GM21529 (cell line): ENCODE data around the gene HPRT1.
A peak's percentile ranks its signal among the peaks of the same experiment; 100 is the strongest.
"Not testable (repeated sequence)": the region's sequence is repeated elsewhere in the genome, so short reads cannot be mapped to it uniquely, and the experiment has no call there.

Experiments used
- ATAC-seq: cut with Tn5 transposase; IDR thresholded peaks from one replicate; pipeline ENCODE4 v1.9.1; 2021; ENCODE audit not compliant: unreplicated experiment

Gene HPRT1, protein sequence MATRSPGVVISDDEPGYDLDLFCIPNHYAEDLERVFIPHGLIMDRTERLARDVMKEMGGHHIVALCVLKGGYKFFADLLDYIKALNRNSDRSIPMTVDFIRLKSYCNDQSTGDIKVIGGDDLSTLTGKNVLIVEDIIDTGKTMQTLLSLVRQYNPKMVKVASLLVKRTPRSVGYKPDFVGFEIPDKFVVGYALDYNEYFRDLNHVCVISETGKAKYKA

DNA sequence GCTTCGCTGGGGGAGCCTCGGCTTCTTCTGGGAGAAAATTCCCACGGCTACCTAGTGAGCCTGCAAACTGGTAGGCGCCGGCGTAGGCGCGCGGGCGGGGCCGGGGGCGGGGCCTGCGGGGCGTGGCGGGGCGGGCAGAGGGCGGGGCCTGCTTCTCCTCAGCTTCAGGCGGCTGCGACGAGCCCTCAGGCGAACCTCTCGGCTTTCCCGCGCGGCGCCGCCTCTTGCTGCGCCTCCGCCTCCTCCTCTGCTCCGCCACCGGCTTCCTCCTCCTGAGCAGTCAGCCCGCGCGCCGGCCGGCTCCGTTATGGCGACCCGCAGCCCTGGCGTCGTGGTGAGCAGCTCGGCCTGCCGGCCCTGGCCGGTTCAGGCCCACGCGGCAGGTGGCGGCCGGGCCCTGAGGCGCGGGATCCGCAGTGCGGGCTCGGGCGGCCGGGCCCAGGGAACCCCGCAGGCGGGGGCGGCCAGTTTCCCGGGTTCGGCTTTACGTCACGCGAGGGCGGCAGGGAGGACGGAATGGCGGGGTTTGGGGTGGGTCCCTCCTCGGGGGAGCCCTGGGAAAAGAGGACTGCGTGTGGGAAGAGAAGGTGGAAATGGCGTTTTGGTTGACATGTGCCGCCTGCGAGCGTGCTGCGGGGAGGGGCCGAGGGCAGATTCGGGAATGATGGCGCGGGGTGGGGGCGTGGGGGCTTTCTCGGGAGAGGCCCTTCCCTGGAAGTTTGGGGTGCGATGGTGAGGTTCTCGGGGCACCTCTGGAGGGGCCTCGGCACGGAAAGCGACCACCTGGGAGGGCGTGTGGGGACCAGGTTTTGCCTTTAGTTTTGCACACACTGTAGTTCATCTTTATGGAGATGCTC lies at the start of gene HPRT1:
HPRT1 (plus strand) TSS at position 161 of the 857 bp plus-strand sequence; CDS start at position 308, 147 bp downstream.
- ATAC-seq = peak; percentile 87

- no peak for ATAC-seq
These were observed 43.9 kb upstream of the HPRT1 start for GRCh38 chrX:134416087-134416486.

DNA sequence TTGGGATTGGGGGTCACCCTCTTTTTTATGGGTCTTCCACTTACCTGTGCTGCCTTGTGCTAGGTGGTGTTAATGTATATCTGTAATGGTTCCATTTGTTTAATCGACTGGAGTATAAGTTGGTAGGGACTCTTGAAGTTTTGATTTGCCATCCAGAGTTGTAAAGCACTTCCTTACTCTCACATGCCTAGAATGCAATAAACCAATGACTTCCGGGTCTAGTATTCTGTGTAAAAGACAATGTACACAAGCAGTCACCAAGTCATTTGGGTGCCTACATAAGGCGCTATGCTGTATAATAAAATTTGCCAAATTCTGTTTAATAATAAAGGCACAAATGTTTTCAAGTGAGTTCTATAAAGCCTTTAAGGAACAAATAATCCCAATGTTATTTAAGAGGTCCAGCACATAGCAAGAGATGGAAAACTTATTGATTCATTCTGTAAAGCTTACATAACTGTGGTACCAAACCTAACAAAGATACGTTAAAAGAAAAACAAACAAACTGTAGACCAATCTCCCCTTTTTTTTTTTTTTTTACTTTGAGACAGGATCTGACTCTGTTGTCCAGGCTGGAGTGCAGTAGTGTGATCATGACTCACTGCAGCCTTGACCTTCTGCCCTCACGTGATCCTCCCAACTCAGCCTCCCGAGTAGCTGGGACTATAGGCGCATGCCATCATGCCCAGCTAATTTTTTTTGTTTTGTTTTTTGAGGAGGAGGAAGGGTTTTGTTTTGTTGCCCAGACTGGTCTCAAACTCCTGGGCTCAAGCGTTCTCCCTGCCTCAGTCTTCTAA lies 41.5 kb upstream of the HPRT1 start:
- ATAC-seq = no peak

DNA sequence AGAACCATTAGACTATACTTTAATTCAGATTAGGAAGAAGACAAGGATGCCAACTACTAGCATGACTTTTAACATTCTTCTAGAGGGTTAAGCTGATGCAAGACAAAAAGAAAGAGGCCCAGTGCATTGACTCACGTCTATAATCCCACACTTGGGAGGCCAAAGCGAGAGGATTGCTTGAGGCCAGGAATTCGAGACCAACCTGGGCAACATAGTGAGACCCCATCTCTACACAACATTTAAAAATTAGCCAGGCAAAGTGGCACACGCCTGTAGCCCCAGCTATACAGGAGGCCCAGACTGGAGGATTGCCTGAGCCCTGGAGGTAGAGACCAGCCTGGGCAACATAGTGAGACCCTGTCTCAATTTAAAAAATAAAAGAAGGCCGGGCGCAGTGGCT lies 40.2 kb upstream of the HPRT1 start:
- no peak for ATAC-seq

- no peak for ATAC-seq
These were observed 36.4 kb upstream of the HPRT1 start for GRCh38 chrX:134423606-134424005.

DNA sequence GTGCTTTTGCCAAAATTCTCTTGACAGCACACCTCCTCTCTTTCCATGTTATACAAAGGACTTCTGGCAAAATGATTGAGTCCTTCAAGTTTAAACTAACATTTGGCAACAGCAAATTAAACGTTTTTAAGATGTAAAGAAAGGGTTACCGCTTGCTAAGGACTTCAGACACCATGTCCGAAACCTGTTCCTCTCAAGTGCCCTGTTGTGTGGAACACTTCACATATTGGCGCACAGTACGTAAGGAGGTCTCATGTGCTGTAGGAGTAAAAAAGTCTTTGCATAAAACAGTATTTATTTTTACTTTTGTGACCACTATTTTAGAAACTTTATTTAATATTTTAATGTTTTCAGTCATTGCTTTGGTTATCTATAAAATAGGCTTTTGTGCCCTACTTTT lies 33.7 kb upstream of the HPRT1 start:
- no peak for ATAC-seq

GRCh38 chrX:134431894-134432293 lies 28.1 kb upstream of the HPRT1 start:
- ATAC-seq = peak; percentile 57

- no peak for ATAC-seq
These were observed 24.1 kb upstream of the HPRT1 start for GRCh38 chrX:134435894-134436293.

DNA sequence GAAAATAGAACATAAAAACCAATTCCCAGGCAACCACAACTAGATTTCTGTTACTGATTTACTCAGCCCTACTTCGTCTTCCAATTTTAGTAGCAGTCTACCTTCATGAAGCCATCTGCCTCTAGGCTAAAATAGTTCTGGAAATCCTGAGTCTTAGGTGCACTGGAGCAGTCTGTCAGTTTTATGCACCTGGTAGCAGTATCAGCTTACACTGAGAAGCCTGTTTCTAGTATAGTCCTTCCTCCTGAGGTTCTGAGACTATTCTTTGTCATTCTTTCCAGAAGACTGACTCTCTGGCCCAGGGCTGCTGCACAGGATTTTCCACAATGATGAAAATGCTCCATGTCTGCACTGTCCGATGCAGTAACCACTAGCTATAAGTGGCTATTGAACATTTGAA lies 16.9 kb upstream of the HPRT1 start:
- peak; percentile 79 for ATAC-seq

- ATAC-seq = no peak
These were observed 16.5 kb upstream of the HPRT1 start for GRCh38 chrX:134443461-134443860.

DNA sequence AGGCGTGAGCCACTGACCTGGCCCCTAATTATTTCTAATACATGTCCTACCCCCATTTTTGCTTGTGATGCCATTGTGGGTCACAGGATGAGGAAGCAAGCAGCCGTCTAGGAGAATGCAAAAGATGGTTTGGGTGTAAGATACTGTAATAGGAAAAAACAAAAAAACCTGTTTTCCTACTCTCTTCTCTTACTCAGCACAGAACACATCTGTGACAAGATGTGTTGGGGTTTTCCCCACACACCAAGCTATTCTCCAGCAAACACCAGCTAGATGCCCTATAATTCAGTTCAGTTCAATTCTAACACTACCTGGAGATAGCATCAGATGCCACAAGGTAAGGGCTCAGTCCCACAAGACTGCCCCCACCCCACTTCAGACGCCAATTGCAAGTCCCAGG lies 15.3 kb upstream of the HPRT1 start:
- no peak for ATAC-seq

DNA sequence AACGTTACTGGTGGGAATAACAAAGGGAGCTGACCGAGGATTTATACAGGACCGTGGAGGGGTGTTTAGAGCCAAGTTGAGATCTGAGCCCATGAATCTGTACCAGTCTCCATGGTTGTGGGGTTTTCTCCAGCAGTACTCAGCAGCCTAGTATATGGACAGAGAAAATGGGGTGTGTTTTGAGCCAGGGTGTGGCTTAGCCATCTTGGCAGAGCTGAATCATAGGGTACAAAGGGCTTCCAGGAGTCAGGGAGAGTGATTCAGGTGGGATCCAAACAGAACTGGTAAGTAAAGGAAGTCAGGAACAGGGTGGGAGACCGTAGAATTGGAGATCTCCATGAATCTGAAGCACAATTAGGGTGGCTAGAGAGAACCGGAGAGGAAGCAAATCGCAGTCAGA lies 7.4 kb upstream of the HPRT1 start:
- no peak for ATAC-seq

DNA sequence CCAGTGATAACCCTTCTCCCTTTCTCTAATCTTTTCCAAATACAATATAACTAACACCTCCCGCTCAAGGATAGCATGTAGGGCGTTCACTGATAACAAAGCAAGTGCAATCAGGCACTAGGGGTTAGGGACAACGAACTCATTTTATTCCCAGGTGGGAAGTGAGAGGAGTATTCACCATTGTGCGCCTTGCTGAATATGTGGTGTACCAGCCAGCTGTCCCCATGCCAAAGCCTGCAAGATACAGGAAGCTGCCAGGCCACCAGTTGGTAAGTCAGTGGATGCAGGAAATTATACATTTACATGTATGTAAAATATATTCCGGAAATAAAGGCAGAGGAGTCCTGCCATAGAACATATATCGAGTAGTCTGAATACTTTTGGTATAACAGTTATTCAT lies 6.3 kb upstream of the HPRT1 start:
- ATAC-seq = no peak

DNA sequence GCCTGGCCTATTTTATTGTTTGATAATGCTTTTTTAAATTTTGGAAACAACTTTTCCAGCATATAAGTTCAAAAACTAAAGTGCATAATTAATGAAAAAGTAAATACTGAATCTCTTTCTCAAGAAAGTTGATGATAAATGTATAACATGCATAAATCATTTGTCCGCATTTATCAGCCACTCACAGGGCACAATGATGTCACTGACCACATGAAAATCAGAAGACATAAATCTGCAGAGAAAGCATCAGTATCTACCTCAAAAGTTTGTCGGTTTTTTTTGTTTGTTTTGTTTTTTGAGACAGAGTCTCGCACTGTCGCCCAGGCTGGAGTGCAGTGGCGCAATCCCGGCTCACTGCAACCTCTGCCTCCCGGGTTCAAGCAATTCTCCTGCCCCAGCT lies 5.5 kb upstream of the HPRT1 start:
- ATAC-seq = no peak

GRCh38 chrX:134457708-134458107 lies 2.3 kb upstream of the HPRT1 start:
- no peak for ATAC-seq

DNA sequence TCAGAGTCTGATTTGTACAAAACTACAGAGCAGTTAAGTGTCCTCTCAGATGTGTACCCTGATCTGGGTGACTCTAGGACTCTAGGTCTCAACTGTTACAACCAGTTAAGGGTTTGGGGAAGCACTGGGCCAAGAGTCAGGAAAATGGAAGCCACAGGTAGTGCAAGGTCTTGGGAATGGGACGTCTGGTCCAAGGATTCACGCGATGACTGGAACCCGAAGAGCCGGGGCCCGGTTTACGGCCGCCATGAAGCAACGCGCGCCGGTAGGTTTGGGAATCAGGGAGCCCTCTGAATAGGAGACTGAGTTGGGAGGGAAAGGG lies 321 bp upstream of the HPRT1 start:
- ATAC-seq = peak; percentile 22

- peak; percentile 15 for ATAC-seq
These were observed 876 bp downstream of the HPRT1 start for GRCh38 chrX:134460862-134461220.

GRCh38 chrX:134461437-134461836 lies 1.5 kb downstream of the HPRT1 start:
- ATAC-seq = no peak

DNA sequence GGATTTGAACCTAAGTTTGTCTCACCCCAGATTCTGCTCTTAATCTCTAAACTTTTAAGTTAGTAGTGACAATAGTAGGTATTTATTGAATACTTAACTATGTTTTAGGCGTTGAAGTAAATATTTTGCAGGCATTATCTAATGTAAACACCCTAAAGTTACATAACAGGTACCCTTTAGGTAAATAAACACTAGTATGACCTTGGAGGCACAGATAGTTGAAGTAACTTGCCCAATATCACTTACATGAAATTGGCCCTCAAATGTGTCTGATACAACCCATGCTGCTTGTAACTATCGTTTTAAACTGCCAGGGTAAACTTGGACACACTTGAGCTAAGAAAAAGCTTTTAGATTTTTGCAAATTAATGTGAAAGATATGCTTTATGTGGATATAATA lies 3.0 kb downstream of the HPRT1 start:
- no peak for ATAC-seq

DNA sequence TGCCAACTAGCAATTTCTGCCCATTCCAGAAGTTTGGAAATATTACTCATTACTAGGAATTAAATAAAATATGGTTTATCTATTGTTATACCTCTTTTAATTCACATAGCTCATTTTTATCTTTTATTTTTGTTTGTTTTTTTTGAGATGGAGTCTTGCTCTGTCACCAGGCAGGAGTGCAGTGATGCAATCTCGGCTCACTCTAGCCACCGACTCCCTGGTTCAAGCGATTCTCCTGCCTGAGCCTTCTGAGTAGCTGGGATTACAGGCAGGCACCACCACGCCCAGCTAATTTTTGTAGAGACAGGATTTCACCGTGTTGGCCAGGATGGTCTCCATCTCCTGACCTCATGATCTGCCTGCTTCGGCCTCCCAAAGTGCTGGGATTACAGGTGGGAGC lies 4.5 kb downstream of the HPRT1 start:
- not testable (repeated sequence) for ATAC-seq

DNA sequence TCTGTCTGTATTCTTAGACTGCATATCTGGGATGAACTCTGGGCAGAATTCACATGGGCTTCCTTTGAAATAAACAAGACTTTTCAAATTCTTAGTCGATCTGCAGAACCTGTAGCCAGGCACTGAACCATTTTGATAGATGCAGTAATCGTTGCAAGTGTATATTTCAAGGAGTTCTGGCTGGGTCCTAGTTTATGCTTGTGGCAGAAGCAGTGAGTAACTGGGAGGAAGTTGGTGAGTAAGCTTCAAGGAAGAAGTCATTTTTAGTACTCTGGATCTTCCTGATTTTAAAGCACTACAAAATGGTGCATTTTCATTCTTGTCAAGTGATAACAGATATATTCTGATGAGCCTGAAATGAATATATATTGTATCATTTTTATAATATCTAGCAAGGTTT lies 9.5 kb downstream of the HPRT1 start:
- no peak for ATAC-seq

- ATAC-seq = no peak
These were observed 10.0 kb downstream of the HPRT1 start for GRCh38 chrX:134470013-134470412.
